GM10847 (cell line): ENCODE data around the gene MDM2.

Source experiments
- POLR2A ChIP-seq: IDR thresholded peaks from 2 replicates; pipeline ENCODE4 v1.6.1; 2011; ENCODE audit not compliant: insufficient read length; ENCODE audit errors: extremely low read depth

The MDM2 gene

GRCh38 chr12:68891141-68891540 is 83.2 kb downstream of the MDM2 start:
- no peak for TF ChIP-seq POLR2A

- TF ChIP-seq POLR2A, result no peak
Observed at GRCh38 chr12:68893201-68893600, 85.2 kb downstream of the MDM2 start.

- no peak for TF ChIP-seq POLR2A
Observed at GRCh38 chr12:68893741-68894140, 85.8 kb downstream of the MDM2 start.

- TF ChIP-seq POLR2A, result no peak
Observed at GRCh38 chr12:68894276-68894855, 86.4 kb downstream of the MDM2 start.

- no peak for TF ChIP-seq POLR2A
Observed at GRCh38 chr12:68896881-68897540, 89.0 kb downstream of the MDM2 start.

GRCh38 chr12:68899251-68899771 is 91.3 kb downstream of the MDM2 start:
- no peak for TF ChIP-seq POLR2A

GRCh38 chr12:68900241-68900640 is 92.3 kb downstream of the MDM2 start:
- no peak for TF ChIP-seq POLR2A
